H1 (cell line): ENCODE results near the gene CCDC33.

Experiments used
- CTCF ChIP-seq, 3 experiments: IDR thresholded peaks; 1 replicate in 2 of 3; 2 replicates in 1 of 3; pipeline versions ENCODE4 v1.5.1 to v1.6.1; 2011; ENCODE audit warnings: low read length in 3 of 3, mild to moderate bottlenecking in 3 of 3, inconsistent platforms in 2 of 3, low read depth in 1 of 3, moderate library complexity in 1 of 3; ENCODE audit not compliant: insufficient read depth in 1 of 3; ENCODE audit errors: control extremely low read depth in 1 of 3
- EP300 ChIP-seq, 2 experiments: IDR thresholded peaks; 1 replicate in 1 of 2; 2 replicates in 1 of 2; pipeline ENCODE4 v1.6.1; 2011 to 2012; ENCODE audit warnings: low read depth in 2 of 2, low read length in 2 of 2, mild to moderate bottlenecking in 2 of 2, borderline replicate concordance in 1 of 2, inconsistent platforms in 1 of 2, moderate library complexity in 1 of 2
- TAF1 ChIP-seq: IDR thresholded peaks from 2 replicates; pipeline ENCODE4 v1.6.1; 2011; ENCODE audit warnings: mild to moderate bottlenecking, low read depth, low read length

DNA sequence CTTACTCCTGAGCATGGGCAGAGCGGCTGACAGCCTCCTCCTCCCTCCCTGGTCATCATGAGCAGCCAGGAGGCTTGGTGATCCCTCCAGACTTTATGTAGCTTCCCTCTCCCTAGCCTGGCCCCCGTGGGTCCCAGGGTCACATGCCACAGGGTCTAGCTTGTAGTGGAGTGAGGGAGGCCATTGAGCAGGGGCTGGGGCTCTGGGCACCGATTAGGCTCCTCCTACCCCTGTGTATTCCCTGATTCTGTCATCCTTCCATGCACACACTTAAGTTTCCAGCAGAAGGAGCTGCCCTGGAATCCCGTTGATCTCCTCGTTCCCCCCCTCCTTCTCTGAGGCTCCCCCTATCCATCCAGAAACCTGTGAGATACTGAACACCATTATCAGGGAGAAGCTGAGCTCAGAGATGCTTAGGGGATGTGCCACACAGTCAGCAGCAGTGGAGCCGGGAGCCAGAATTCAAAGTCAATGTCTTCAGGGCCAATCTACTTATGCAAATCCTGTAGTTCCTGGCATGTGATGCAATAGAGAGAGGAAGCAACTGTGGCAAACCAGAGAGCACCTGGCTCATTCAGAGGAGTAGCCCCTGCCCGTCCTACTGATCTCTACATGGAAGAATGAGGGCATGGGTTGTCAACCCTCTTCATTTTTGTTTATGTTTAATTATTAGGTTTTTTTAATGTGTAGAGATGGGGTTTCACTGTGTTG is 17.2 kb downstream of the CCDC33 start:
- TF ChIP-seq TAF1: no peak
- TF ChIP-seq CTCF (IDR thresholded peaks at IDR 0.05; ENCODE audit: control extremely low read depth in 1 of 3, insufficient read depth in 1 of 3, low read depth in 1 of 3, low read length in 3 of 3): no peak
- no peak for TF ChIP-seq EP300 (IDR thresholded peaks at IDR 0.05; ENCODE audit: borderline replicate concordance in 1 of 2, low read depth in 2 of 2, low read length in 2 of 2)
